Measurements from ENCODE around the gene ZNF32.

DNA sequence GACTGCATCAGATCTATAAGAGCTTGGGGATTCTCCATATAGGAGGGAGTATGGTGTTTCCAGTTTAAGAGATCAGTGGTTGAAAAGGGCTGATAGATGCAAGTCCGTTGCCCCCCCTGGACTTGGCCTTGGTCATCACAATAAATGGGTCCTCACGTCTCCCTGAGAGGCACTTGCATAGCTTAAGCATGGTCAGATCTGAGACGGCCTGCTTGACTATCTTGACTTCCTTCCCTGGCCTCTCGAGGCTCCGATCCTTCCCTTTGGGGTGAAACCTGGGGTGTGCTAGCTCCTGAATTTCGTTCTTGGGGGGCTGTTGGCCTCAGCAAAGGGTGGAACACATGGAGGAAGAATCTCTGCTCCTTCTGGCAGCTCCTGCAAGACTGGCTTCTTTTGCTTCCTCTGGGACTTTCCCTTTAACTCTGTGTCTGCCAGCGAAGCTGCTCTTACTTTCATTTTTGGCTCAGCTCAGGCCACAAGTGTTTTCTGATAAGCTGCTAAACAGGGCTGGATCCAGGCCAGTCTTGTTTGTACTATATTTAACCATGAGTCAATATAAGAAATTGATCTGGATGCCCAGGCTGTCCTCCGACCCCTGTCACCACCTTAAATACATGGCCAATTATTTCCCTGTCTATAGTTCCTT is 53.6 kb downstream of the ZNF32 start:
- no peak for TF ChIP-seq CTCF (conservative IDR thresholded peaks at IDR 0.05; ENCODE audit: low read depth, low read length)
- no peak for TF ChIP-seq EZH2 (IDR thresholded peaks at IDR 0.05; ENCODE audit: borderline replicate concordance, low read depth, low read length, poor library complexity, severe bottlenecking)

All from A673 (cell line).